Gastroesophageal sphincter (tissue), 4 donors: ENCODE results near the gene CAPSL. TPM values are rescaled to one million over a fixed set of nuclear protein-coding genes. Genes with fewer than 3 reads are reported as not detected.

ENCODE experiments used
- ATAC-seq: fragments of 150-250 bp; one replicate; pipeline ENCODE4 v1.9.1; 2016; ENCODE audit warnings: mild to moderate bottlenecking, moderate library complexity
- H3K27ac ChIP-seq, 4 donors: fragments of 200-600 bp; sonication (generic) in 3 of 4; 1 replicate in 3 of 4; 2 replicates in 1 of 4; pipeline ENCODE4 v1.5.1; 2016 to 2019
- H3K27me3 ChIP-seq: fragments of 200-600 bp; sonication (generic); one replicate; pipeline ENCODE4 v1.5.1; 2019
- H3K36me3 ChIP-seq, 2 donors: fragments of 200-600 bp; sonication (generic); one replicate each; pipeline ENCODE4 v1.5.1; 2019; ENCODE audit warnings: control low read depth in 1 of 2
- H3K4me1 ChIP-seq, 3 donors: fragments of 200-600 bp; sonication (generic); 1 replicate in 2 of 3; 2 replicates in 1 of 3; pipeline ENCODE4 v1.5.1; 2016 to 2019; ENCODE audit warnings: control low read depth in 2 of 3
- H3K4me3 ChIP-seq, 2 donors: fragments of 200-600 bp; sonication (generic); one replicate each; pipeline ENCODE4 v1.5.1; 2019; ENCODE audit warnings: mild to moderate bottlenecking in 1 of 2, moderate library complexity in 1 of 2
- H3K9me3 ChIP-seq, 3 donors: fragments of 200-600 bp; sonication (generic); one replicate each; pipeline ENCODE4 v1.5.1; 2017 to 2019; ENCODE audit warnings: control low read depth in 2 of 3
- EP300 ChIP-seq: sonication (generic); formaldehyde crosslinking; IDR thresholded peaks from one replicate; pipeline ENCODE4 v1.6.1; 2017; ENCODE audit warnings: antibody characterized with exemption, mild to moderate bottlenecking
- POLR2A ChIP-seq, 2 donors: fragments of 450-650 bp; IDR thresholded peaks; one replicate each; pipeline ENCODE4 v1.6.1; 2017; ENCODE audit warnings: antibody characterized with exemption in 2 of 2, mild to moderate bottlenecking in 2 of 2, moderate library complexity in 1 of 2
- POLR2AphosphoS5 ChIP-seq: sonication (generic); formaldehyde crosslinking; IDR thresholded peaks from one replicate; pipeline ENCODE4 v1.6.1; 2017; ENCODE audit warnings: antibody characterized with exemption
- WGBS, 2 donors: methylation state at CpG; one replicate each; pipeline ENCODE4 v1.1.5; 2018; ENCODE audit warnings: low coverage in 1 of 2; 5-methylcytosine and 5-hydroxymethylcytosine counted together
- total RNA-seq, 4 donors: library from RNA; depleted of rRNA; stranded (reverse); fragments of >200 nt; gene quantifications; one replicate each; pipeline ENCODE4 v1.1.0, GENCODE V29; 2016
- TF ChIP-seq, protein P1 (sequence below), 4 experiments: fragments of 200-600 bp in 2 of 4; fragments of 450-650 bp in 2 of 4; sonication (generic) in 1 of 4; IDR thresholded peaks; one replicate each; pipeline ENCODE4 v1.5.1; 2017 to 2019; ENCODE audit warnings: antibody characterized with exemption in 4 of 4, mild to moderate bottlenecking in 2 of 4, moderate library complexity in 2 of 4

The CAPSL gene
- total RNA-seq, 4 donors from 2014 or later, result not detected

DNA sequence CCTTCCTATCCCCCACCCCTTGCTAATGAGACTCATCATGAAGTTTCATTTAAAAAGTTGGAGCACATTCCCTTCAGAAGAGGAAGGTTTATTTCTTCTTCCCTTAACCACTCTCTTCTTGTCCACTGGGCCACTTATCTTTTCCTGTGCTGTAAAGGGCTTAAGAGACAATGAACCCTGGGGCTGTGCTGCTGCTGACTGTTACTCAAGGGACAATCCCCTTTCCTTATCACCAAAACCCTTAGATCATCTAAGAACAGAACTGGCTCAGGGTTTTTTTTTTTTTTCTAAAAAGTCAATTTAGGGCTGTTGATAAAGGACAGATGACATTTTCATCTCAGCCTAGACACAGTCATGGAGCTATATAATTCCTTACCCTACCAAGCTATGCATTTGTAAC, 29.6 kb downstream of the CAPSL start:
- TF ChIP-seq, protein P1, sequence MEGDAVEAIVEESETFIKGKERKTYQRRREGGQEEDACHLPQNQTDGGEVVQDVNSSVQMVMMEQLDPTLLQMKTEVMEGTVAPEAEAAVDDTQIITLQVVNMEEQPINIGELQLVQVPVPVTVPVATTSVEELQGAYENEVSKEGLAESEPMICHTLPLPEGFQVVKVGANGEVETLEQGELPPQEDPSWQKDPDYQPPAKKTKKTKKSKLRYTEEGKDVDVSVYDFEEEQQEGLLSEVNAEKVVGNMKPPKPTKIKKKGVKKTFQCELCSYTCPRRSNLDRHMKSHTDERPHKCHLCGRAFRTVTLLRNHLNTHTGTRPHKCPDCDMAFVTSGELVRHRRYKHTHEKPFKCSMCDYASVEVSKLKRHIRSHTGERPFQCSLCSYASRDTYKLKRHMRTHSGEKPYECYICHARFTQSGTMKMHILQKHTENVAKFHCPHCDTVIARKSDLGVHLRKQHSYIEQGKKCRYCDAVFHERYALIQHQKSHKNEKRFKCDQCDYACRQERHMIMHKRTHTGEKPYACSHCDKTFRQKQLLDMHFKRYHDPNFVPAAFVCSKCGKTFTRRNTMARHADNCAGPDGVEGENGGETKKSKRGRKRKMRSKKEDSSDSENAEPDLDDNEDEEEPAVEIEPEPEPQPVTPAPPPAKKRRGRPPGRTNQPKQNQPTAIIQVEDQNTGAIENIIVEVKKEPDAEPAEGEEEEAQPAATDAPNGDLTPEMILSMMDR (IDR thresholded peaks at IDR 0.05), result no peak
- TF ChIP-seq POLR2AphosphoS5 (no peak), POLR2A (IDR thresholded peaks at IDR 0.05) (no peak), EP300 (no peak)
- Histone ChIP-seq H3K4me1 (no peaks in the 10 kb centered on the region), H3K36me3 (no peaks in the 10 kb centered on the region), H3K27me3 (no peaks in the 10 kb centered on the region), H3K9me3 (peaks cover 0 to 8% (median 0%) of the 10 kb centered on the region in 3 donors), H3K4me3 (no peak overlapping the region), H3K27ac (no peak overlapping the region)
- ATAC-seq, result no peak

DNA sequence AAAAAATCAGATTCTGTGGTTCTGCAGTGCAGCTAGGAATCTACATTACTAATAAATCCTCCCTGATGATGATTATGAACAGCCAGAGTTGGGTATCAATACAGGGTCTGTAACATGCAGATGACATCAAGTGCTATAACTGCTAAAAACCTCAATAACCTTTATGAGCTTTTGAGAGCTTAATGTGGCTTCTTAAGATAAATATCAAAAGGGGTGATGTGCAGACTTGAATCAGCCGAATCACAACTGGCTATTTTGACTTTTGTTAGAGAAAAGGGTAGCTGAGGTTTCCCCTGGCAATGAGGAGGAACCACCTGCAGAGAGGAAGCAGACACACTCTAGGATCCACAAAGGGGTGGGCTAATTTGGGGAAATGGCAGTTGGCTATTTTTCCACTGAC, 30.2 kb downstream of the CAPSL start:
- H3K27me3 ChIP-seq, result no peaks in the 10 kb centered on the region
- H3K27ac ChIP-seq, result no peak overlapping the region
- no peak overlapping the region for H3K4me3 ChIP-seq
- ATAC-seq, result no peak
- no peaks in the 10 kb centered on the region for H3K36me3 ChIP-seq
- TF ChIP-seq, protein P1 (IDR thresholded peaks at IDR 0.05), result no peak
- no peak for TF ChIP-seq EP300
- TF ChIP-seq POLR2A (IDR thresholded peaks at IDR 0.05), result no peak
- no peak for TF ChIP-seq POLR2AphosphoS5
- H3K4me1 ChIP-seq, result no peaks in the 10 kb centered on the region
- 33 to 43% methylated on average over 1 of the region's 1 CpG for WGBS, 2 donors
- H3K9me3 ChIP-seq, result peaks cover 0 to 11% (median 0%) of the 10 kb centered on the region in 3 donors

DNA sequence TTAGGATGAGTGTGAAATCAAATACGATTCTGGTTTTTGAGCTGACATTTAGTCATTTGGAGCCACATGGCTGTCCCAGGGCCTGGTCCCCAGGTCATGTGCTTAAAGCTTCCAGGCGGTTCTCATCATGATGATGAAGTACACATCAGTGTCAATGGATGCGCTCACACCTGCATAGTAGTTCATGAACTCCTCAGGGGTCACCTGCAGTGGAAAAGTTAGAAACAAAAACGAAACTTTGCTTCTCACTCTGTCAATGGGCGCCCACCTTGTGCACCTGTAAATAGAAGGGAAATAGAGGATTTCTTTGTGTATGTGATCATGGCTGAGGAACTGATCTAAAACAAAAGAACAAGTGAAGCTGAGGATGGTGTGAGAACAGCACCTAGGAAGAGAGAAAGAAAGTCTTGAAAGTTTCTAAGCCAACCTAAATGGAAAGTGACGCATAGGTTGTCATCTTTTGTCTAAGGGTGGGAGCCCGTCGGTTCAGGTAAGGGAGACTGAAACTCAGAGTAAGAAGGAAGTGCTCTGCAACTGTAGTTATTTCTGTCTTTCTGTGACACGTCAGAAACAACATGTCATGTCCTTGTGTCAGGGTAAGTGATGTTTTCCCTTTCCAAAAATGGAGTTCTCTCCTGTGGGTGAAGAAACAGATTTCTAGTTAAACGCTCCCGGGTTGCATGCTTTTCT, 33.8 kb downstream of the CAPSL start:
- H3K27me3 ChIP-seq, result no peaks in the 10 kb centered on the region
- ATAC-seq, result no peak
- TF ChIP-seq POLR2AphosphoS5 (no peak), POLR2A (IDR thresholded peaks at IDR 0.05) (no peak), EP300 (no peak)
- TF ChIP-seq, protein P1 (IDR thresholded peaks at IDR 0.05), result no peak
- 62 to 70% methylated on average over 6 to 11 of the region's 11 CpGs for WGBS, 2 donors
- no peaks in the 10 kb centered on the region for H3K36me3 ChIP-seq
- no peak overlapping the region for H3K27ac ChIP-seq
- no peak overlapping the region for H3K4me3 ChIP-seq
- no peaks in the 10 kb centered on the region for H3K4me1 ChIP-seq
- peaks cover 0 to 6% (median 0%) of the 10 kb centered on the region in 3 donors for H3K9me3 ChIP-seq

DNA sequence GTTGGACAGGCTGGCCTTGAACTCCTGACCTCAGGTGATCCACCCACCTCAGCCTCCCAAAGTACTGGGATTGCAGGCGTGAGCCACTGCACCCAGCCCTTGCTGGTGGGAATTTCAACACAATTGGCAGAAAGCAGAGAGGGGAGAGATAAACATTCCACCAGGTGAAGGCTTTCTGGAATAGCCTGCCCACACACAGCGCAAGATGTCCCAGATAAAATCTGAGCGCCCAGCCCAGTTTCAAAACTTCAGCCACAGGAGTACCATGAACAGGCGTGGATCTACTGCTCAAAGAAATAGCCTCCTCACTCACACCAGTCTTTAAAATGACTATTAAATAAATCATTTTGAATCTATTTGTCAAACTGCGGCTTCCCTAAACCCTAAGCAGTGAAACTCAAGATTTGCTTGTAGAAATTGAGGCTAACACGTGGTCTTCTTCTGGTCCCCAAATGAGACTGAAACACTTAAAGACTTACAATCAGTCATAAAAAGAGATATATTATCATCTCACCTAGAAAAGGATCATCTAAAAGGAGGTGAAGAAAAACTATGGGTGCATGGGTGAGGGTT, 34.7 kb downstream of the CAPSL start:
- TF ChIP-seq POLR2A (IDR thresholded peaks at IDR 0.05), result no peak
- TF ChIP-seq EP300, result no peak
- no peak for TF ChIP-seq POLR2AphosphoS5
- TF ChIP-seq, protein P1 (IDR thresholded peaks at IDR 0.05), result no peak
- Histone ChIP-seq H3K9me3 (peaks cover 0 to 6% (median 0%) of the 10 kb centered on the region in 3 donors), H3K4me3 (no peak overlapping the region), H3K36me3 (no peaks in the 10 kb centered on the region), H3K27me3 (no peaks in the 10 kb centered on the region), H3K27ac (no peak overlapping the region), H3K4me1 (no peaks in the 10 kb centered on the region)
- WGBS, 2 donors, result 91 to 97% methylated on average over 5 of the region's 6 CpGs
- ATAC-seq, result no peak
